Testis (tissue), 3 donors: ENCODE results near the gene CCNG2. TPM values are rescaled to one million over a fixed set of nuclear protein-coding genes. Genes with fewer than 3 reads are reported as not detected.

Source experiments
- DNase-seq: peaks from one replicate; pipeline ENCODE4 v3.0.0-alpha.2; 2019
- H3K27ac ChIP-seq, 2 donors: fragments of 200-600 bp; sonication (generic); one replicate each; pipeline ENCODE4 v1.5.1; 2019
- H3K27me3 ChIP-seq: fragments of 200-600 bp; sonication (generic); one replicate; pipeline ENCODE4 v1.5.1; 2019
- H3K36me3 ChIP-seq: fragments of 200-600 bp; sonication (generic); one replicate; pipeline ENCODE4 v1.5.1; 2017; ENCODE audit warnings: low read depth; ENCODE audit errors: missing control alignments
- H3K4me1 ChIP-seq: fragments of 200-600 bp; sonication (generic); one replicate; pipeline ENCODE4 v1.5.1; 2019
- H3K4me3 ChIP-seq, 2 donors: fragments of 200-600 bp; sonication (generic); one replicate each; pipeline ENCODE4 v1.5.1; 2017 to 2019
- H3K9me3 ChIP-seq: fragments of 200-600 bp; sonication (generic); one replicate; pipeline ENCODE4 v1.5.1; 2017
- CTCF ChIP-seq, 3 experiments: fragments of 450-650 bp in 2 of 3; fragments of 200-600 bp in 1 of 3; sonication (generic) in 1 of 3; IDR thresholded peaks; one replicate each; pipeline ENCODE4 v1.5.1; 2016 to 2019; ENCODE audit warnings: antibody characterized with exemption in 3 of 3, mild to moderate bottlenecking in 2 of 3, moderate library complexity in 1 of 3
- POLR2A ChIP-seq: fragments of 450-650 bp; IDR thresholded peaks from one replicate; pipeline ENCODE4 v1.6.1; 2017; ENCODE audit warnings: antibody characterized with exemption, mild to moderate bottlenecking, moderate library complexity
- WGBS, 2 donors: methylation state at CpG; one replicate each; pipeline ENCODE4 v1.1.5; 2018; 5-methylcytosine and 5-hydroxymethylcytosine counted together
- intact Hi-C: fragments of 100-400 bp; cut with DNase I; formaldehyde crosslinking; loops from one replicate; pipeline ENCODE4 v1.15.1; 2023; ENCODE audit warnings: low total_unique reads
- polyA plus RNA-seq: library from polyadenylated mRNA; stranded (reverse); fragments of 350-450 nt; fragmentation: Illumina TruSeq; extraction: RNeasy Lipid Tissue Mini Kit (QIAGEN cat#74804); gene quantifications from one replicate; pipeline ENCODE4 v1.2.3, GENCODE V29; 2014; ENCODE audit warnings: low read depth, low replicate concordance; ENCODE audit not compliant: insufficient read depth
- total RNA-seq, 2 donors: library from RNA; depleted of rRNA; stranded (reverse); fragments of >200 nt; gene quantifications; one replicate each; pipeline ENCODE4 v1.2.3, GENCODE V29; 2016

The CCNG2 gene
- total and polyA plus RNA-seq, 3 donors from 2014 or later, result 14.4 to 20.8 (median 19.5) TPM

- 84 to 98% methylated on average over 8 of the region's 8 CpGs for WGBS, 2 donors
- H3K27me3 ChIP-seq, result no peaks in the 10 kb centered on the region
- DNase-seq, result no peak
- H3K36me3 ChIP-seq, result no peaks in the 10 kb centered on the region
- H3K4me1 ChIP-seq, result no peaks in the 10 kb centered on the region
- no peak overlapping the region for H3K4me3 ChIP-seq
- TF ChIP-seq CTCF (IDR thresholded peaks at IDR 0.05), result no peak
- no peak for TF ChIP-seq POLR2A
- intact Hi-C loops, result no loop called here
- H3K27ac ChIP-seq, result no peak overlapping the region
- no peaks in the 10 kb centered on the region for H3K9me3 ChIP-seq
Observed at GRCh38 chr4:77120886-77121508, 36.0 kb upstream of the CCNG2 start.

GRCh38 chr4:77121736-77122240 lies 35.2 kb upstream of the CCNG2 start:
- H3K4me1 ChIP-seq, result no peaks in the 10 kb centered on the region
- WGBS, 2 donors, result 97% methylated on average over 5 of the region's 5 CpGs
- no peaks in the 10 kb centered on the region for H3K27me3 ChIP-seq
- DNase-seq, result no peak
- intact Hi-C loops, result no loop called here
- no peak overlapping the region for H3K27ac ChIP-seq
- no peaks in the 10 kb centered on the region for H3K9me3 ChIP-seq
- H3K4me3 ChIP-seq, result no peak overlapping the region
- H3K36me3 ChIP-seq, result no peaks in the 10 kb centered on the region
- TF ChIP-seq CTCF (IDR thresholded peaks at IDR 0.05) (no peak), POLR2A (no peak)

- no peak overlapping the region for H3K27ac ChIP-seq
Observed at GRCh38 chr4:77122656-77123055, 34.4 kb upstream of the CCNG2 start.

GRCh38 chr4:77123411-77123810 lies 33.6 kb upstream of the CCNG2 start:
- Histone ChIP-seq H3K27me3 (no peaks in the 10 kb centered on the region), H3K36me3 (no peaks in the 10 kb centered on the region), H3K9me3 (no peaks in the 10 kb centered on the region), H3K4me3 (no peak overlapping the region), H3K4me1 (no peaks in the 10 kb centered on the region), H3K27ac (no peak overlapping the region)
- DNase-seq, result no peak
- WGBS, 2 donors, result 80 to 89% methylated on average over 1 of the region's 1 CpG
- no peak for TF ChIP-seq CTCF (IDR thresholded peaks at IDR 0.05)
- no peak for TF ChIP-seq POLR2A
- intact Hi-C loops, result no loop called here

More at GRCh38 chr4:77122656-77123055, 34.4 kb upstream of the CCNG2 start:
- no peak for TF ChIP-seq CTCF (IDR thresholded peaks at IDR 0.05)
- no peak for TF ChIP-seq POLR2A
- H3K4me3 ChIP-seq, result no peak overlapping the region
- DNase-seq, result no peak
- H3K4me1 ChIP-seq, result no peaks in the 10 kb centered on the region
- no peaks in the 10 kb centered on the region for H3K36me3 ChIP-seq
- no peaks in the 10 kb centered on the region for H3K27me3 ChIP-seq
- intact Hi-C loops, result no loop called here
- no peaks in the 10 kb centered on the region for H3K9me3 ChIP-seq
- WGBS, 2 donors, result 90 to 92% methylated on average over 4 of the region's 4 CpGs

GRCh38 chr4:77124576-77124975 lies 32.4 kb upstream of the CCNG2 start:
- no peaks in the 10 kb centered on the region for H3K27me3 ChIP-seq
- no peaks in the 10 kb centered on the region for H3K36me3 ChIP-seq
- 48 to 59% methylated on average over 3 of the region's 3 CpGs for WGBS, 2 donors
- intact Hi-C loops, result no loop called here
- H3K4me1 ChIP-seq, result no peaks in the 10 kb centered on the region
- H3K9me3 ChIP-seq, result no peaks in the 10 kb centered on the region
- no peak overlapping the region for H3K27ac ChIP-seq
- TF ChIP-seq CTCF (IDR thresholded peaks at IDR 0.05) (no peak), POLR2A (no peak)
- DNase-seq, result no peak
- no peak overlapping the region for H3K4me3 ChIP-seq
